Liver (tissue), 9 donors: ENCODE data around the gene NFIA. TPM values are rescaled to one million over a fixed set of nuclear protein-coding genes. Genes with fewer than 3 reads are reported as not detected.

Experiments
- DNase-seq: peaks from one replicate; pipeline ENCODE4 v3.0.0-alpha.2; 2017; ENCODE audit warnings: low spot score
- H3K27ac ChIP-seq, 2 donors: one replicate each; pipeline ENCODE4 v1.7.0; 2013; ENCODE audit warnings: inconsistent platforms in 2 of 2, low read length in 2 of 2, control low read depth in 1 of 2, low read depth in 1 of 2, mild to moderate bottlenecking in 1 of 2
- H3K27me3 ChIP-seq, 4 donors: one replicate each; pipeline versions ENCODE4 v1.6.1 to v1.7.0; 2013; ENCODE audit warnings: low read length in 3 of 4, inconsistent platforms in 1 of 4, mild to moderate bottlenecking in 1 of 4, moderate library complexity in 1 of 4; ENCODE audit not compliant: control insufficient read depth in 4 of 4, insufficient read depth in 4 of 4
- H3K36me3 ChIP-seq, 4 donors: one replicate each; pipeline versions ENCODE4 v1.6.1 to v1.7.0; 2013; ENCODE audit warnings: low read length in 3 of 4, mild to moderate bottlenecking in 3 of 4, low read depth in 1 of 4, moderate library complexity in 1 of 4; ENCODE audit not compliant: control insufficient read depth in 4 of 4, insufficient read depth in 3 of 4
- H3K4me1 ChIP-seq, 4 donors: one replicate each; pipeline versions ENCODE4 v1.6.1 to v1.7.0; 2013; ENCODE audit warnings: low read length in 3 of 4, mild to moderate bottlenecking in 3 of 4, moderate library complexity in 1 of 4; ENCODE audit not compliant: control insufficient read depth in 4 of 4, insufficient read depth in 4 of 4
- H3K4me3 ChIP-seq, 3 donors: one replicate each; pipeline versions ENCODE4 v1.6.1 to v1.7.0; 2013; ENCODE audit warnings: low read length in 3 of 3, control low read depth in 1 of 3, low read depth in 1 of 3, mild to moderate bottlenecking in 1 of 3
- H3K9ac ChIP-seq, 2 donors: one replicate each; pipeline ENCODE4 v1.7.0; 2013; ENCODE audit warnings: low read length in 2 of 2, mild to moderate bottlenecking in 2 of 2, moderate library complexity in 2 of 2, control low read depth in 1 of 2, low read depth in 1 of 2
- H3K9me3 ChIP-seq, 4 donors: one replicate each; pipeline versions ENCODE4 v1.6.1 to v1.7.0; 2013; ENCODE audit warnings: low read length in 3 of 4; ENCODE audit not compliant: control insufficient read depth in 4 of 4
- EGR1 ChIP-seq, 2 donors: IDR thresholded peaks; 2 replicates each; pipeline ENCODE4 v1.6.1; 2016 to 2018; ENCODE audit warnings: antibody characterized with exemption in 2 of 2, low read depth in 2 of 2
- FOXA1 ChIP-seq: IDR thresholded peaks from 2 replicates; pipeline ENCODE4 v1.6.1; 2016; ENCODE audit warnings: antibody characterized with exemption
- FOXA2 ChIP-seq: IDR thresholded peaks from 2 replicates; pipeline ENCODE4 v1.6.1; 2016; ENCODE audit warnings: antibody characterized with exemption
- GABPA ChIP-seq, 2 donors: IDR thresholded peaks in 1 of 2; conservative IDR thresholded peaks in 1 of 2; 2 replicates each; pipeline ENCODE4 v1.6.1; 2016; ENCODE audit warnings: antibody characterized with exemption in 2 of 2, mild to moderate bottlenecking in 1 of 2, moderate library complexity in 1 of 2
- HNF4A ChIP-seq, 2 donors: conservative IDR thresholded peaks; 2 replicates each; pipeline ENCODE4 v1.6.1; 2016; ENCODE audit warnings: antibody characterized with exemption in 2 of 2, mild to moderate bottlenecking in 2 of 2
- HNF4G ChIP-seq: IDR thresholded peaks from 2 replicates; pipeline ENCODE4 v1.6.1; 2016; ENCODE audit warnings: antibody characterized with exemption
- JUND ChIP-seq, 2 donors: IDR thresholded peaks; 2 replicates each; pipeline ENCODE4 v1.6.1; 2016; ENCODE audit warnings: antibody characterized with exemption in 2 of 2
- NR2F2 ChIP-seq: IDR thresholded peaks from 2 replicates; pipeline ENCODE4 v1.6.1; 2016; ENCODE audit warnings: antibody characterized with exemption
- RAD21 ChIP-seq, 2 donors: IDR thresholded peaks; 2 replicates each; pipeline ENCODE4 v1.6.1; 2016; ENCODE audit warnings: antibody characterized with exemption in 2 of 2, mild to moderate bottlenecking in 2 of 2
- SP1 ChIP-seq: IDR thresholded peaks from 2 replicates; pipeline ENCODE4 v1.6.1; 2018; ENCODE audit warnings: antibody characterized with exemption, mild to moderate bottlenecking
- TAF1 ChIP-seq: conservative IDR thresholded peaks from 2 replicates; pipeline ENCODE4 v1.6.1; 2016; ENCODE audit warnings: antibody characterized with exemption, mild to moderate bottlenecking
- YY1 ChIP-seq: IDR thresholded peaks from 2 replicates; pipeline ENCODE4 v1.6.1; 2016; ENCODE audit warnings: antibody characterized with exemption, mild to moderate bottlenecking
- WGBS: extraction: QIAGEN DNeasy Blood & Tissue Kit; methylation state at CpG from one replicate; pipeline ENCODE4 v1.1.7; 2013; 5-methylcytosine and 5-hydroxymethylcytosine counted together
- polyA plus RNA-seq, 2 donors: library from polyadenylated mRNA; stranded (reverse) in 1 of 2; unstranded in 1 of 2; fragments of 200-250 nt in 1 of 2; fragments of >200 nt in 1 of 2; fragmentation: Nextera tagmentation in 1 of 2; extraction: Ambion mirVana in 1 of 2; gene quantifications; one replicate each; pipeline versions ENCODE4 v1.2.1 to v1.2.3, GENCODE V29; 2013 to 2015
- total RNA-seq, 2 donors: library from RNA; depleted of rRNA; stranded (reverse); fragments of >200 nt; gene quantifications; one replicate each; pipeline ENCODE4 v1.2.3, GENCODE V29; 2014
- TF ChIP-seq, protein P1 (sequence below): IDR thresholded peaks from 2 replicates; pipeline ENCODE4 v1.6.1; 2016; ENCODE audit warnings: antibody characterized with exemption
- TF ChIP-seq, protein P2 (sequence below): IDR thresholded peaks from 2 replicates; pipeline ENCODE4 v1.6.1; 2016; ENCODE audit warnings: antibody characterized with exemption
- TF ChIP-seq, protein P3 (sequence below): fragments of 150-350 bp; IDR thresholded peaks from 2 replicates; pipeline ENCODE4 v1.5.1; 2017; ENCODE audit warnings: improper control_type of control experiment, low read depth, low read length; ENCODE audit not compliant: missing input control
- TF ChIP-seq, protein P4 (sequence below): IDR thresholded peaks from 2 replicates; pipeline ENCODE4 v1.6.1; 2016; ENCODE audit warnings: antibody characterized with exemption
- TF ChIP-seq, protein P5 (sequence below): IDR thresholded peaks from 2 replicates; pipeline ENCODE4 v1.6.1; 2016; ENCODE audit warnings: antibody characterized with exemption, mild to moderate bottlenecking
- donor health status: healthy.
- donor health status: healthy.
- donor health status: healthy.
- donor health status: healthy.
- donor health status: healthy.

Gene NFIA
- total and polyA plus RNA-seq, 4 donors = 6.8 to 53.7 (median 22.2) TPM

DNA sequence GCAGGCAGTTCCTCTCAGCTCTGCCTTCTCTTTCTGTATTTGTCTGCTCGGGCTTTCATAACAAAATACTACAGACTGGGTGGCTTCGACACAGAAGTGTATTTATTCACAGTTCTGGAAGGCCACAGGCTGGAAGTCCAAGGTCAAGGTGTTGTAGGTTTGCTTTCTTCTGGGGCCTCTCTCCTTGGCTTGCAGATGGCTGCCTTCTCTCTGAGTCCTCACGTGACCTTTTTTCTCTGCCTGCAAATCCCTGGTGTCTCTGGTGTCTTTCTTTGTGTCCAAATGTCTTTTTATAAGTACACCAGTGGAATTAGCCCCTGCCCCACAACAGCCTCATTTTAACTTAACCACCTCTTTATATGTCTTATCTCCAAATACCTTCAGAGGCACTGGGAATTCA lies 392.6 kb downstream of the NFIA start:
- WGBS = 85% methylated on average over 3 of the region's 3 CpGs
- H3K27ac ChIP-seq = no peak overlapping the region

DNA sequence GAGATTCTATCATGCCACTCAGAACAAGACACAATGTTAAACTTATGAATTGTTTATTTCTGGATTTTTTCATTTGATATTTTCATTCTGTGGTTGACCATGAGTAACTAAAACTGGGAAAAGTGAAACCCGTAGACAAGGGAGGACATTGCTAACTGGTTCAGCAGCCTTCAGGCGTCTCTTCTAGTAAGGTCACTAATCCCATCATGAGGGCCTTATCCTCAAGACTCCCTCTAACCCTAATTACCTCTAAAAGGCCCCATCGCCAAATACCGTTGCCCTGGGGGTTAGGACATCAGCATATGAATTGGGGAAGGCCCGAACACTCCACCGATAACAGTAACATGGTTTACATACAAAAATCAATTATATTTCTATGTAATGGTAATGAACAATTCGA lies 394.9 kb downstream of the NFIA start:
- Histone ChIP-seq H3K4me1 (no peaks in the 10 kb centered on the region), H3K27ac (no peak overlapping the region), H3K9me3 (no peaks in the 10 kb centered on the region), H3K9ac (no peak overlapping the region), H3K36me3 (no peaks in the 10 kb centered on the region), H3K4me3 (no peak overlapping the region), H3K27me3 (no peaks in the 10 kb centered on the region)
- TF ChIP-seq, protein P1, sequence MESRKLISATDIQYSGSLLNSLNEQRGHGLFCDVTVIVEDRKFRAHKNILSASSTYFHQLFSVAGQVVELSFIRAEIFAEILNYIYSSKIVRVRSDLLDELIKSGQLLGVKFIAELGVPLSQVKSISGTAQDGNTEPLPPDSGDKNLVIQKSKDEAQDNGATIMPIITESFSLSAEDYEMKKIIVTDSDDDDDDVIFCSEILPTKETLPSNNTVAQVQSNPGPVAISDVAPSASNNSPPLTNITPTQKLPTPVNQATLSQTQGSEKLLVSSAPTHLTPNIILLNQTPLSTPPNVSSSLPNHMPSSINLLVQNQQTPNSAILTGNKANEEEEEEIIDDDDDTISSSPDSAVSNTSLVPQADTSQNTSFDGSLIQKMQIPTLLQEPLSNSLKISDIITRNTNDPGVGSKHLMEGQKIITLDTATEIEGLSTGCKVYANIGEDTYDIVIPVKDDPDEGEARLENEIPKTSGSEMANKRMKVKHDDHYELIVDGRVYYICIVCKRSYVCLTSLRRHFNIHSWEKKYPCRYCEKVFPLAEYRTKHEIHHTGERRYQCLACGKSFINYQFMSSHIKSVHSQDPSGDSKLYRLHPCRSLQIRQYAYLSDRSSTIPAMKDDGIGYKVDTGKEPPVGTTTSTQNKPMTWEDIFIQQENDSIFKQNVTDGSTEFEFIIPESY = no peak
- TF ChIP-seq TAF1 (no peak), HNF4G (no peak), FOXA1 (no peak), JUND (IDR thresholded peaks at IDR 0.05) (no peak), SP1 (no peak), RAD21 (IDR thresholded peaks at IDR 0.05) (no peak), EGR1 (IDR thresholded peaks at IDR 0.05; ENCODE audit: low read depth in 2 of 2) (no peak), HNF4A (conservative IDR thresholded peaks at IDR 0.05) (no peak), YY1 (no peak), NR2F2 (no peak)
- TF ChIP-seq, protein P2, sequence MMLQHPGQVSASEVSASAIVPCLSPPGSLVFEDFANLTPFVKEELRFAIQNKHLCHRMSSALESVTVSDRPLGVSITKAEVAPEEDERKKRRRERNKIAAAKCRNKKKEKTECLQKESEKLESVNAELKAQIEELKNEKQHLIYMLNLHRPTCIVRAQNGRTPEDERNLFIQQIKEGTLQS = no peak
- TF ChIP-seq, protein P3, sequence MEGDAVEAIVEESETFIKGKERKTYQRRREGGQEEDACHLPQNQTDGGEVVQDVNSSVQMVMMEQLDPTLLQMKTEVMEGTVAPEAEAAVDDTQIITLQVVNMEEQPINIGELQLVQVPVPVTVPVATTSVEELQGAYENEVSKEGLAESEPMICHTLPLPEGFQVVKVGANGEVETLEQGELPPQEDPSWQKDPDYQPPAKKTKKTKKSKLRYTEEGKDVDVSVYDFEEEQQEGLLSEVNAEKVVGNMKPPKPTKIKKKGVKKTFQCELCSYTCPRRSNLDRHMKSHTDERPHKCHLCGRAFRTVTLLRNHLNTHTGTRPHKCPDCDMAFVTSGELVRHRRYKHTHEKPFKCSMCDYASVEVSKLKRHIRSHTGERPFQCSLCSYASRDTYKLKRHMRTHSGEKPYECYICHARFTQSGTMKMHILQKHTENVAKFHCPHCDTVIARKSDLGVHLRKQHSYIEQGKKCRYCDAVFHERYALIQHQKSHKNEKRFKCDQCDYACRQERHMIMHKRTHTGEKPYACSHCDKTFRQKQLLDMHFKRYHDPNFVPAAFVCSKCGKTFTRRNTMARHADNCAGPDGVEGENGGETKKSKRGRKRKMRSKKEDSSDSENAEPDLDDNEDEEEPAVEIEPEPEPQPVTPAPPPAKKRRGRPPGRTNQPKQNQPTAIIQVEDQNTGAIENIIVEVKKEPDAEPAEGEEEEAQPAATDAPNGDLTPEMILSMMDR = no peak
- TF ChIP-seq, protein P4, sequence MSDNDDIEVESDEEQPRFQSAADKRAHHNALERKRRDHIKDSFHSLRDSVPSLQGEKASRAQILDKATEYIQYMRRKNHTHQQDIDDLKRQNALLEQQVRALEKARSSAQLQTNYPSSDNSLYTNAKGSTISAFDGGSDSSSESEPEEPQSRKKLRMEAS = no peak
- DNase-seq = no peak
- 79% methylated on average over 7 of the region's 7 CpGs for whole genome bisulfite sequencing

More for the DNA sequence above, 392.6 kb downstream of the NFIA start:
- no peak overlapping the region for H3K9ac ChIP-seq
- TF ChIP-seq EGR1 (IDR thresholded peaks at IDR 0.05; ENCODE audit: low read depth in 2 of 2) (no peak), FOXA2 (no peak), HNF4A (conservative IDR thresholded peaks at IDR 0.05) (no peak), TAF1 (no peak), FOXA1 (no peak), YY1 (no peak), NR2F2 (no peak), HNF4G (no peak), RAD21 (IDR thresholded peaks at IDR 0.05) (no peak), JUND (IDR thresholded peaks at IDR 0.05) (no peak), GABPA (IDR thresholded peaks at IDR 0.05 in 1 of 2, conservative IDR thresholded peaks at IDR 0.05 in 1 of 2) (no peak), SP1 (no peak)
- TF ChIP-seq, protein P1 = no peak
- TF ChIP-seq, protein P4 = no peak
- TF ChIP-seq, protein P5, sequence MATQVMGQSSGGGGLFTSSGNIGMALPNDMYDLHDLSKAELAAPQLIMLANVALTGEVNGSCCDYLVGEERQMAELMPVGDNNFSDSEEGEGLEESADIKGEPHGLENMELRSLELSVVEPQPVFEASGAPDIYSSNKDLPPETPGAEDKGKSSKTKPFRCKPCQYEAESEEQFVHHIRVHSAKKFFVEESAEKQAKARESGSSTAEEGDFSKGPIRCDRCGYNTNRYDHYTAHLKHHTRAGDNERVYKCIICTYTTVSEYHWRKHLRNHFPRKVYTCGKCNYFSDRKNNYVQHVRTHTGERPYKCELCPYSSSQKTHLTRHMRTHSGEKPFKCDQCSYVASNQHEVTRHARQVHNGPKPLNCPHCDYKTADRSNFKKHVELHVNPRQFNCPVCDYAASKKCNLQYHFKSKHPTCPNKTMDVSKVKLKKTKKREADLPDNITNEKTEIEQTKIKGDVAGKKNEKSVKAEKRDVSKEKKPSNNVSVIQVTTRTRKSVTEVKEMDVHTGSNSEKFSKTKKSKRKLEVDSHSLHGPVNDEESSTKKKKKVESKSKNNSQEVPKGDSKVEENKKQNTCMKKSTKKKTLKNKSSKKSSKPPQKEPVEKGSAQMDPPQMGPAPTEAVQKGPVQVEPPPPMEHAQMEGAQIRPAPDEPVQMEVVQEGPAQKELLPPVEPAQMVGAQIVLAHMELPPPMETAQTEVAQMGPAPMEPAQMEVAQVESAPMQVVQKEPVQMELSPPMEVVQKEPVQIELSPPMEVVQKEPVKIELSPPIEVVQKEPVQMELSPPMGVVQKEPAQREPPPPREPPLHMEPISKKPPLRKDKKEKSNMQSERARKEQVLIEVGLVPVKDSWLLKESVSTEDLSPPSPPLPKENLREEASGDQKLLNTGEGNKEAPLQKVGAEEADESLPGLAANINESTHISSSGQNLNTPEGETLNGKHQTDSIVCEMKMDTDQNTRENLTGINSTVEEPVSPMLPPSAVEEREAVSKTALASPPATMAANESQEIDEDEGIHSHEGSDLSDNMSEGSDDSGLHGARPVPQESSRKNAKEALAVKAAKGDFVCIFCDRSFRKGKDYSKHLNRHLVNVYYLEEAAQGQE = no peak
- H3K9me3 ChIP-seq = no peaks in the 10 kb centered on the region
- H3K27me3 ChIP-seq = no peaks in the 10 kb centered on the region
- no peaks in the 10 kb centered on the region for H3K36me3 ChIP-seq
- no peak overlapping the region for H3K4me3 ChIP-seq
- DNase-seq = no peak
- no peaks in the 10 kb centered on the region for H3K4me1 ChIP-seq
